ENCODE results near the gene STAT5B.

- TF ChIP-seq, protein P1, sequence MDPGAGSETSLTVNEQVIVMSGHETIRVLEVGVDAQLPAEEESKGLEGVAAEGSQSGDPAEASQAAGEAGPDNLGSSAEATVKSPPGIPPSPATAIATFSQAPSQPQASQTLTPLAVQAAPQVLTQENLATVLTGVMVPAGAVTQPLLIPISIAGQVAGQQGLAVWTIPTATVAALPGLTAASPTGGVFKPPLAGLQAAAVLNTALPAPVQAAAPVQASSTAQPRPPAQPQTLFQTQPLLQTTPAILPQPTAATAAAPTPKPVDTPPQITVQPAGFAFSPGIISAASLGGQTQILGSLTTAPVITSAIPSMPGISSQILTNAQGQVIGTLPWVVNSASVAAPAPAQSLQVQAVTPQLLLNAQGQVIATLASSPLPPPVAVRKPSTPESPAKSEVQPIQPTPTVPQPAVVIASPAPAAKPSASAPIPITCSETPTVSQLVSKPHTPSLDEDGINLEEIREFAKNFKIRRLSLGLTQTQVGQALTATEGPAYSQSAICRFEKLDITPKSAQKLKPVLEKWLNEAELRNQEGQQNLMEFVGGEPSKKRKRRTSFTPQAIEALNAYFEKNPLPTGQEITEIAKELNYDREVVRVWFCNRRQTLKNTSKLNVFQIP (CRISPR knock-in tag; IDR thresholded peaks at IDR 0.05; ENCODE audit: borderline replicate concordance, low read depth): no peak
- TF ChIP-seq BACH2 (CRISPR knock-in tag; IDR thresholded peaks at IDR 0.05; ENCODE audit: borderline replicate concordance): no peak
Measured at GRCh38 chr17:42321555-42321954, 45.4 kb upstream of the STAT5B start.

Data from SK-N-SH treated with all-trans-retinoic acid at 6 μM for 48 hours (cell line).